ENCODE results near the gene NPHP4. TPM values are rescaled to one million over a fixed set of nuclear protein-coding genes. Genes with fewer than 3 reads are reported as not detected.

The NPHP4 gene
- total and polyA plus RNA-seq, 2 donors (not counting 3 experiments of a cell fraction or from before 2014, with no cell fraction given) = 4.4 to 11.7 TPM

GRCh38 chr1:5941671-5942070, 50.6 kb downstream of the NPHP4 start:
- POLR2A ChIA-PET = no interaction called here
- no peak overlapping the region for H3K9ac ChIP-seq (replicated peaks; ENCODE audit: extremely low read depth, insufficient read depth, low read length)
- no peak overlapping the region for H3K27ac ChIP-seq (ENCODE audit: insufficient read depth, low read depth, low read length)
- no peak overlapping the region for H3K4me2 ChIP-seq (ENCODE audit: insufficient read depth, low read length)
- no peak overlapping the region for H2AFZ ChIP-seq (ENCODE audit: low read depth, low read length)
- H3K36me3 ChIP-seq (ENCODE audit: control insufficient read depth in 2 of 2, extremely low read depth in 1 of 2, insufficient read depth in 2 of 2, low read length in 2 of 2) = peaks cover 0 to 4% of the 10 kb centered on the region in 2 experiments
- no peaks in the 10 kb centered on the region for H3K9me3 ChIP-seq (replicated peaks; ENCODE audit: control insufficient read depth, insufficient read depth, low read length)
- H3K9me1 ChIP-seq (replicated peaks; ENCODE audit: control insufficient read depth, extremely low read depth, insufficient read depth, low read length) = no peaks in the 10 kb centered on the region
- TF ChIP-seq MAX (IDR thresholded peaks at IDR 0.05; ENCODE audit: insufficient read depth, insufficient read length) = no peak
- no peak for TF ChIP-seq FOS (IDR thresholded peaks at IDR 0.05; ENCODE audit: borderline replicate concordance, insufficient read depth, low read length)
- TF ChIP-seq POLR2AphosphoS5 (IDR thresholded peaks at IDR 0.05; ENCODE audit: insufficient read depth, low read depth, low read length) = no peak
- TF ChIP-seq GATA2 (IDR thresholded peaks at IDR 0.05; ENCODE audit: insufficient read depth, insufficient read length, low read depth, low read length) = no peak
- no peak for TF ChIP-seq MYC (IDR thresholded peaks at IDR 0.05; ENCODE audit: low read depth, low read length)
- no peak for TF ChIP-seq EZH2 (IDR thresholded peaks at IDR 0.05; ENCODE audit: borderline replicate concordance, low read depth, low read length, severe bottlenecking)
- TF ChIP-seq CTCF (IDR thresholded peaks at IDR 0.05; ENCODE audit: extremely low read depth in 1 of 2, insufficient read depth in 1 of 2, low read depth in 1 of 2, low read length in 2 of 2) = no peak
- no peak for TF ChIP-seq JUN (IDR thresholded peaks at IDR 0.05; ENCODE audit: borderline replicate concordance, insufficient read depth, insufficient read length, low read depth)
- TF ChIP-seq POLR2A (IDR thresholded peaks at IDR 0.05; ENCODE audit: low read depth, low read length) = no peak
- CTCF ChIA-PET = no interaction called here
- H3K79me2 ChIP-seq (ENCODE audit: control insufficient read depth, insufficient read depth, low read length) = no peaks in the 10 kb centered on the region
- DNase-seq (ENCODE audit: low read depth, low spot score) = no peak
- H4K20me1 ChIP-seq (replicated peaks; ENCODE audit: control insufficient read depth, extremely low read depth, insufficient read depth, low read length) = no peaks in the 10 kb centered on the region
- H3K27me3 ChIP-seq (ENCODE audit: control insufficient read depth in 2 of 2, insufficient read depth in 2 of 2, low read length in 2 of 2) = no peaks in the 10 kb centered on the region
- dilution Hi-C loops (cut with MboI; ENCODE audit: extremely low pct_ligation_motif_present, low sequenced_read_pairs) = no loop called here
- BruUV-seq (replicated peaks) = no TSS peak
- no peaks in the 10 kb centered on the region for H3K4me1 ChIP-seq (ENCODE audit: control insufficient read depth, extremely low read depth, insufficient read depth, low read length)
- no peak overlapping the region for H3K4me3 ChIP-seq (replicated peaks in 1 of 3; ENCODE audit: insufficient read depth in 1 of 3, low read depth in 1 of 3, low read length in 3 of 3)
- intact Hi-C loops (cut with micrococcal nuclease) = no loop called here
- FAIRE-seq = no peak

Data from endothelial cell of umbilical vein (primary cell).